Esophagus muscularis mucosa (tissue), 4 donors: Measurements from ENCODE around the gene CRISPLD2.

ENCODE experiments used
- EP300 ChIP-seq: sonication (generic); formaldehyde crosslinking; IDR thresholded peaks from one replicate; pipeline ENCODE4 v1.6.1; 2017; ENCODE audit warnings: antibody characterized with exemption
- POLR2A ChIP-seq: fragments of 450-650 bp; IDR thresholded peaks from one replicate; pipeline ENCODE4 v1.6.1; 2017; ENCODE audit warnings: antibody characterized with exemption, moderate library complexity, mild to moderate bottlenecking, low read depth
- TF ChIP-seq, protein P1 (sequence below), 3 experiments: fragments of 200-600 bp in 2 of 3; fragments of 450-650 bp in 1 of 3; sonication (generic) in 2 of 3; IDR thresholded peaks; one replicate each; pipeline ENCODE4 v1.5.1; 2017 to 2019; ENCODE audit warnings: antibody characterized with exemption in 3 of 3, mild to moderate bottlenecking in 2 of 3, moderate library complexity in 1 of 3

DNA sequence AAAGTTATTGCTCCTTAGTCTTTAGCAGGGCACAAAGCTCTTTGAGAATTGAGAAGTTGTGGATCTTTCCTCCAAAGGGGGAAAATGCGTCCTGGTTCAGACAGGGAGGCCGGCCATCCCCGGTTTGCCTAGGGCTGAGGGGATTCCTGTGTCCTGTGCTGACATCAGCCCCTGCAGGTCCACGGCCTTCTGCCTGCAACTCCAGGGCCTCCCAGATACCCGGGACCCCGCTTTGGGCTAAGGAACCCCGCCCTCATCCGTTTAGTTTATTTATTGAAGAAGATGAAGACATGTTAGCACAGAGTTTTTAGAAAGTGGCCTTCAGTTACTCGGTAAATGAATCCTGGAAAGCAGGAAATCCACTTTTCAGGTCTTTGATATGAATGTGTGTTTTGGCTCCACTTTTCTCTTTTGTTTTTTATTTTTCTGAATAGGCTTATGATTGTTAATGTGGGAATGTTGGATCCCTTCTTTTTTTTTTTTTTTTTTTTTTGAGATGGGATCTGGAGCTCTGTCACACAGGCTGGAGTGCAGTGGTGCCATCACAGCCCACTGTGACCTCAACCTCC is 65.6 kb downstream of the CRISPLD2 start:
- TF ChIP-seq POLR2A: no peak
- TF ChIP-seq, protein P1, sequence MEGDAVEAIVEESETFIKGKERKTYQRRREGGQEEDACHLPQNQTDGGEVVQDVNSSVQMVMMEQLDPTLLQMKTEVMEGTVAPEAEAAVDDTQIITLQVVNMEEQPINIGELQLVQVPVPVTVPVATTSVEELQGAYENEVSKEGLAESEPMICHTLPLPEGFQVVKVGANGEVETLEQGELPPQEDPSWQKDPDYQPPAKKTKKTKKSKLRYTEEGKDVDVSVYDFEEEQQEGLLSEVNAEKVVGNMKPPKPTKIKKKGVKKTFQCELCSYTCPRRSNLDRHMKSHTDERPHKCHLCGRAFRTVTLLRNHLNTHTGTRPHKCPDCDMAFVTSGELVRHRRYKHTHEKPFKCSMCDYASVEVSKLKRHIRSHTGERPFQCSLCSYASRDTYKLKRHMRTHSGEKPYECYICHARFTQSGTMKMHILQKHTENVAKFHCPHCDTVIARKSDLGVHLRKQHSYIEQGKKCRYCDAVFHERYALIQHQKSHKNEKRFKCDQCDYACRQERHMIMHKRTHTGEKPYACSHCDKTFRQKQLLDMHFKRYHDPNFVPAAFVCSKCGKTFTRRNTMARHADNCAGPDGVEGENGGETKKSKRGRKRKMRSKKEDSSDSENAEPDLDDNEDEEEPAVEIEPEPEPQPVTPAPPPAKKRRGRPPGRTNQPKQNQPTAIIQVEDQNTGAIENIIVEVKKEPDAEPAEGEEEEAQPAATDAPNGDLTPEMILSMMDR (IDR thresholded peaks at IDR 0.05): no peak
- TF ChIP-seq EP300: no peak
